Erythroblast (primary cell): ENCODE results near the gene MED15.

Source experiments
- GATA1 ChIP-seq: IDR thresholded peaks from 2 replicates; pipeline ENCODE4 v1.6.1; 2011; ENCODE audit warnings: low read depth, mild to moderate bottlenecking, control low read depth, low read length, moderate library complexity
- POLR2A ChIP-seq: IDR thresholded peaks from 2 replicates; pipeline ENCODE4 v1.6.1; 2011; ENCODE audit warnings: mild to moderate bottlenecking, low read length

- TF ChIP-seq POLR2A (no peak), GATA1 (no peak)
These were observed 55.4 kb downstream of the MED15 start for GRCh38 chr22:20562607-20563465.
